Neural cell (in vitro differentiated cells): ENCODE data around the gene SETD2.

ENCODE experiments used
- CTCF ChIP-seq: fragments of 450-650 bp; IDR thresholded peaks from 2 replicates; pipeline ENCODE4 v1.5.1; 2014; ENCODE audit warnings: antibody characterized with exemption, mild to moderate bottlenecking, moderate library complexity; ENCODE audit not compliant: poor library complexity, severe bottlenecking
- EP300 ChIP-seq: fragments of 450-650 bp; conservative IDR thresholded peaks from 2 replicates; pipeline ENCODE4 v1.6.1; 2014; ENCODE audit warnings: antibody characterized with exemption, mild to moderate bottlenecking, moderate library complexity; ENCODE audit not compliant: poor library complexity, severe bottlenecking
- EZH2 ChIP-seq: fragments of 200-600, 300-800 bp; shearing (Covaris generic), sonication (generic); IDR thresholded peaks from 2 replicates; pipeline ENCODE4 v1.6.1; 2014; ENCODE audit warnings: antibody characterized with exemption, low read length, borderline replicate concordance, mild to moderate bottlenecking; ENCODE audit not compliant: insufficient read depth, poor library complexity, severe bottlenecking
- MXI1 ChIP-seq: fragments of 450-650 bp; conservative IDR thresholded peaks from 2 replicates; pipeline ENCODE4 v1.6.1; 2014; ENCODE audit warnings: antibody characterized with exemption, mild to moderate bottlenecking; ENCODE audit not compliant: poor library complexity, severe bottlenecking
- POLR2AphosphoS5 ChIP-seq: IDR thresholded peaks from 2 replicates; pipeline ENCODE4 v1.6.1; 2012
- RAD21 ChIP-seq: fragments of 450-650 bp; conservative IDR thresholded peaks from 2 replicates; pipeline ENCODE4 v1.6.1; 2014; ENCODE audit warnings: antibody characterized with exemption, mild to moderate bottlenecking, moderate library complexity
- REST ChIP-seq: IDR thresholded peaks from 2 replicates; pipeline ENCODE4 v1.6.1; 2012; ENCODE audit warnings: borderline replicate concordance

- TF ChIP-seq CTCF (no peak), REST (no peak), EZH2 (no peak), EP300 (no peak), MXI1 (no peak), RAD21 (no peak), POLR2AphosphoS5 (no peak)
These were observed 54.5 kb downstream of the SETD2 start for GRCh38 chr3:47109393-47109792.
